IMR-90 (cell line): Measurements from ENCODE around the gene SEBOX. TPM values are rescaled to one million over a fixed set of nuclear protein-coding genes. Genes with fewer than 3 reads are reported as not detected.

ENCODE experiments used
- ATAC-seq: fragments of 200-7000 bp; cut with Tn5 transposase; 2 replicates; pipeline ENCODE4 v1.9.1; 2020; ENCODE audit warnings: low read depth, mild to moderate bottlenecking, moderate library complexity
- BruUV-seq: library from RNA; stranded (reverse); fragments of 400-500 nt; replicated peaks from 2 replicates; lab custom pipeline; 2021; lab: Mats Ljungman, UMichigan
- CTCF ChIA-PET: fragments of 300-600 bp; formaldehyde crosslinking; extraction: SDS; loops from one replicate; lab custom pipeline; 2021; ENCODE audit warnings: antibody characterized with exemption; lab: Yijun Ruan, JAX
- POLR2A ChIA-PET: fragments of 300-600 bp; sonication (Branson Sonifier 250); formaldehyde crosslinking; loops from one replicate; lab custom pipeline; 2022; ENCODE audit warnings: antibody characterized with exemption; ENCODE audit not compliant: unreplicated experiment; lab: Charles Lee
- DNase-seq: peaks from one replicate; pipeline ENCODE4 v3.0.0; 2013
- H2AFZ ChIP-seq: replicated peaks from 2 replicates; pipeline ENCODE3; 2013; ENCODE audit warnings: low read length, mild to moderate bottlenecking; ENCODE audit not compliant: poor library complexity
- H2AK5ac ChIP-seq: 2 replicates; pipeline ENCODE4 v1.6.1; 2013; ENCODE audit warnings: low read depth, low read length, inconsistent platforms
- H2AK9ac ChIP-seq: replicated peaks from 2 replicates; pipeline ENCODE3; 2013; ENCODE audit warnings: mild to moderate bottlenecking, low read depth, low read length, moderate library complexity; ENCODE audit not compliant: poor library complexity
- H2BK120ac ChIP-seq: 2 replicates; pipeline ENCODE4 v1.6.1; 2013; ENCODE audit warnings: low read depth, low read length, inconsistent platforms
- H2BK15ac ChIP-seq: 3 replicates; pipeline ENCODE4 v1.6.1; 2013; ENCODE audit warnings: low read depth, low read length, inconsistent platforms
- H2BK20ac ChIP-seq: 2 replicates; pipeline ENCODE4 v1.6.1; 2013; ENCODE audit warnings: low read depth, mild to moderate bottlenecking, inconsistent platforms, low read length, moderate library complexity
- H2BK5ac ChIP-seq: 2 replicates; pipeline ENCODE4 v1.6.1; 2013; ENCODE audit warnings: mild to moderate bottlenecking, low read depth, low read length, inconsistent platforms; ENCODE audit not compliant: poor library complexity, severe bottlenecking
- H3K14ac ChIP-seq: replicated peaks from 2 replicates; pipeline ENCODE4 v1.6.1; 2013; ENCODE audit warnings: low read depth, low read length, inconsistent platforms
- H3K18ac ChIP-seq: 2 replicates; pipeline ENCODE4 v1.6.1; 2013; ENCODE audit warnings: low read depth, low read length, control low read depth
- H3K23ac ChIP-seq: 2 replicates; pipeline ENCODE4 v1.6.1; 2013; ENCODE audit warnings: low read depth, low read length, inconsistent platforms
- H3K27ac ChIP-seq: 2 replicates; pipeline ENCODE4 v1.5.1; 2013; ENCODE audit warnings: mild to moderate bottlenecking, control low read depth, low read length; ENCODE audit not compliant: insufficient read depth
- H3K27me3 ChIP-seq: 2 replicates; pipeline ENCODE4 v1.6.1; 2013; ENCODE audit warnings: low read length; ENCODE audit not compliant: control insufficient read depth, insufficient read depth
- H3K36me3 ChIP-seq: 2 replicates; pipeline ENCODE4 v1.6.1; 2013; ENCODE audit warnings: low read length, mixed read lengths; ENCODE audit not compliant: control insufficient read depth, insufficient read depth
- H3K4ac ChIP-seq: 2 replicates; pipeline ENCODE4 v1.6.1; 2013; ENCODE audit warnings: low read depth, low read length, inconsistent platforms
- H3K4me1 ChIP-seq: 2 replicates; pipeline ENCODE4 v1.6.1; 2013; ENCODE audit warnings: low read length, mixed read lengths; ENCODE audit not compliant: control insufficient read depth, insufficient read depth
- H3K4me2 ChIP-seq: 2 replicates; pipeline ENCODE4 v1.6.1; 2013; ENCODE audit warnings: low read depth, mild to moderate bottlenecking, control low read depth, low read length, moderate library complexity
- H3K4me3 ChIP-seq: 2 replicates; pipeline ENCODE4 v1.5.1; 2013; ENCODE audit warnings: low read depth, mild to moderate bottlenecking, control low read depth, low read length, moderate library complexity; ENCODE audit not compliant: insufficient read depth
- H3K56ac ChIP-seq: 2 replicates; pipeline ENCODE4 v1.6.1; 2013; ENCODE audit warnings: low read length, inconsistent platforms; ENCODE audit not compliant: insufficient read depth; ENCODE audit errors: extremely low read depth
- H3K79me1 ChIP-seq, 2 experiments: 2 replicates each; pipeline ENCODE4 v1.6.1; 2013; ENCODE audit warnings: low read length in 2 of 2, inconsistent platforms in 1 of 2, low read depth in 1 of 2
- H3K9ac ChIP-seq: 2 replicates; pipeline ENCODE4 v1.6.1; 2013; ENCODE audit warnings: low read depth, low read length, control low read depth
- H3K9me1 ChIP-seq: 2 replicates; pipeline ENCODE4 v1.6.1; 2013; ENCODE audit warnings: low read length, inconsistent platforms; ENCODE audit not compliant: insufficient read depth
- H3K9me3 ChIP-seq: 2 replicates; pipeline ENCODE4 v1.6.1; 2013; ENCODE audit warnings: low read length; ENCODE audit not compliant: control insufficient read depth, insufficient read depth
- H4K20me1 ChIP-seq: 2 replicates; pipeline ENCODE4 v1.6.1; 2013; ENCODE audit warnings: low read length, inconsistent platforms; ENCODE audit not compliant: insufficient read depth
- H4K5ac ChIP-seq: 2 replicates; pipeline ENCODE4 v1.6.1; 2013; ENCODE audit warnings: mild to moderate bottlenecking, low read depth, low read length, control low read depth
- H4K8ac ChIP-seq, 2 experiments: 2 replicates each; pipeline ENCODE4 v1.6.1; 2013; ENCODE audit warnings: low read depth in 2 of 2, low read length in 2 of 2, control low read depth in 1 of 2, inconsistent platforms in 1 of 2
- H4K91ac ChIP-seq: 2 replicates; pipeline ENCODE4 v1.6.1; 2013; ENCODE audit warnings: low read depth, low read length, inconsistent platforms; ENCODE audit not compliant: insufficient read depth
- ELK1 ChIP-seq: fragments of 150-350 bp; IDR thresholded peaks from 2 replicates; pipeline ENCODE4 v1.6.1; 2016; ENCODE audit warnings: low read depth, mild to moderate bottlenecking, low read length, moderate library complexity, borderline replicate concordance
- FOS ChIP-seq: fragments of 150-350 bp; IDR thresholded peaks from 2 replicates; pipeline ENCODE4 v1.6.1; 2016; ENCODE audit warnings: low read depth, low read length
- MAFK ChIP-seq: IDR thresholded peaks from 2 replicates; pipeline ENCODE4 v1.6.1; 2012; ENCODE audit warnings: low read depth, low read length, improper control_type of control experiment
- NFE2L2 ChIP-seq: fragments of 150-350 bp; IDR thresholded peaks from 2 replicates; pipeline ENCODE4 v1.6.1; 2016; ENCODE audit warnings: low read depth, mild to moderate bottlenecking, low read length
- POLR2A ChIP-seq: IDR thresholded peaks from 2 replicates; pipeline ENCODE4 v1.6.1; 2012; ENCODE audit warnings: mild to moderate bottlenecking, low read depth, low read length
- WGBS, 2 experiments: methylation state at CpG; one replicate each; pipeline versions ENCODE4 v1.1.5 to v1.1.7; 2013; ENCODE audit warnings: missing lambda C conversion rate in 2 of 2; ENCODE audit not compliant: insufficient read length in 1 of 2; ENCODE audit errors: extremely low coverage in 2 of 2; 5-methylcytosine and 5-hydroxymethylcytosine counted together
- dilution Hi-C: fragments of 300-500 bp; cut with HindIII; formaldehyde crosslinking; loops from one replicate; pipeline ENCODE4 v1.14.3; 2018; ENCODE audit warnings: low sequenced_read_pairs; ENCODE audit not compliant: unreplicated experiment
- in situ Hi-C: fragments of 300-500 bp; cut with MboI; formaldehyde crosslinking; loops from 3 replicates; pipeline ENCODE4 v1.14.3; 2019; ENCODE audit warnings: low sequenced_read_pairs, inconsistent platforms, mixed read lengths
- intact Hi-C: fragments of 100-400 bp; cut with micrococcal nuclease; formaldehyde crosslinking; loops from 2 replicates; pipeline ENCODE4 v1.10.0; 2022
- polyA plus RNA-seq, 3 experiments: library from polyadenylated mRNA; depleted of rRNA; stranded (reverse); fragments of >200 nt; gene quantifications; 2 replicates each; pipeline ENCODE4 v1.2.3, GENCODE V29; 2012; ENCODE audit warnings: low replicate concordance in 1 of 3
- total RNA-seq: library from RNA; depleted of rRNA; stranded (reverse); fragments of >200 nt; gene quantifications from 2 replicates; pipeline ENCODE4 v1.2.3, GENCODE V29; 2012

Gene SEBOX
- total and polyA plus RNA-seq, 2 of the 4 experiments (the other 2 are of a cell fraction): not detected

- Histone ChIP-seq H3K23ac (no peak overlapping the region), H2BK20ac (no peak overlapping the region), H4K20me1 (no peaks in the 10 kb centered on the region), H2BK120ac (no peak overlapping the region), H2AK9ac (no peak overlapping the region), H2AFZ (peak overlapping the region; percentile 100), H4K5ac (no peak overlapping the region), H3K4me3 (no peak overlapping the region), H3K56ac (no peak overlapping the region), H2AK5ac (0 out of 2 replicates have a peak overlapping the region, but pooled peaks have one; percentile 31), H4K8ac (no peak overlapping the region), H2BK15ac (no peak overlapping the region), H4K91ac (no peak overlapping the region), H2BK5ac (no peak overlapping the region), H3K4me1 (peaks cover 4% of the 10 kb centered on the region; the same call in 1 of the 2 replicates), H3K27ac (no peak overlapping the region), H3K14ac (no peak overlapping the region), H3K79me1 (peaks cover 16 to 21% of the 10 kb centered on the region in 2 experiments; a peak in 3 of 4 replicates), H3K27me3 (no peaks in the 10 kb centered on the region; the same call in 1 of the 2 replicates), H3K36me3 (no peaks in the 10 kb centered on the region), H3K4ac (no peak overlapping the region), H3K4me2 (no peak overlapping the region), H3K9me3 (no peaks in the 10 kb centered on the region), H3K9me1 (peaks cover 3% of the 10 kb centered on the region; the same call in 1 of the 2 replicates), H3K9ac (no peak overlapping the region), H3K18ac (no peak overlapping the region)
- CTCF ChIA-PET: no interaction called here
- TF ChIP-seq FOS (no peak), POLR2A (no peak), NFE2L2 (no peak), ELK1 (no peak), MAFK (no peak)
- POLR2A ChIA-PET: interaction anchor here (0.6 kb wide), 1 partner anchor 39 kb away, joined by 3 read pairs; no protein-coding TSS in a partner anchor
- DNase-seq (no peak), ATAC-seq (no peak)
- BruUV-seq: no TSS peak
- intact Hi-C loops: loop anchor here (5.0 kb wide), 1 partner anchor 425 kb away; the partner anchor contains the start of gene LYRM9
- in situ Hi-C loops: no loop called here
- dilution Hi-C loops: no loop called here
- WGBS, 2 experiments: 77% methylated on average over 13 of the region's 21 CpGs; no CpG with 5 or more reads in 1 of the 2 experiments
Observed at GRCh38 chr17:28317099-28317965, 47.7 kb downstream of the SEBOX start.
